GM13977 (cell line): ENCODE measurements around the gene CSNK1G1.
"Not testable (repeated sequence)": the region's sequence is repeated elsewhere in the genome, so short reads cannot be mapped to it uniquely, and the experiment has no call there.

ENCODE experiments used
- DNase-seq: peaks from one replicate; pipeline ENCODE4 v3.0.0; 2012; ENCODE audit warnings: low spot score
- CTCF ChIP-seq: IDR thresholded peaks from 2 replicates; pipeline ENCODE4 v1.5.1; 2012; ENCODE audit warnings: mild to moderate bottlenecking, control low read depth; ENCODE audit not compliant: insufficient read depth; ENCODE audit errors: extremely low read depth, missing control alignments
- in situ Hi-C: fragments of 300-500 bp; cut with MboI; formaldehyde crosslinking; loops from one replicate; pipeline ENCODE4 v1.12.0; 2022; ENCODE audit warnings: low sequenced_read_pairs, low pct_unique_long_range_greater_than_20kb, mixed read lengths, inconsistent platforms; ENCODE audit not compliant: unreplicated experiment

Gene CSNK1G1

GRCh38 chr15:64127521-64128270 lies 228.3 kb downstream of the CSNK1G1 start:
- in situ Hi-C loops, result no loop called here
- TF ChIP-seq CTCF, result no peak
- DNase-seq, result no peak

DNA sequence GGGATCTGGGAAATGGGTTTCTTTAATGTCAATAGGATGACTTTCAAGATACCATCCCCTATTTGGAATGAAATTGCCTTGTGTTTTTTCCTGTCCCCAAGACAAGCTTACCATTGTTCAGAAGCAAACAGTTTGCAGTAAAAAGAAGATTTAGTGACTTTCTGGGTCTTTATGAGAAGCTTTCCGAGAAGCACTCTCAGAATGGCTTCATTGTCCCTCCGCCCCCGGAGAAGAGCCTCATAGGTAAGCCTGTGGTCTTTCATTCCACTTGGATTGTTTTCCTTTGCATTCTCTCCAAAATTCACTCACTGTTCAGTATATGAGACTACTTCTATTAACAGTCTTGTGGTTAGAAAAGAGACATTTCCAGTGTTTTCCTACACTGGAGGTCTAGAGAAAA lies 230.0 kb downstream of the CSNK1G1 start:
- no peak for TF ChIP-seq CTCF
- DNase-seq, result no peak
- in situ Hi-C loops, result no loop called here

DNA sequence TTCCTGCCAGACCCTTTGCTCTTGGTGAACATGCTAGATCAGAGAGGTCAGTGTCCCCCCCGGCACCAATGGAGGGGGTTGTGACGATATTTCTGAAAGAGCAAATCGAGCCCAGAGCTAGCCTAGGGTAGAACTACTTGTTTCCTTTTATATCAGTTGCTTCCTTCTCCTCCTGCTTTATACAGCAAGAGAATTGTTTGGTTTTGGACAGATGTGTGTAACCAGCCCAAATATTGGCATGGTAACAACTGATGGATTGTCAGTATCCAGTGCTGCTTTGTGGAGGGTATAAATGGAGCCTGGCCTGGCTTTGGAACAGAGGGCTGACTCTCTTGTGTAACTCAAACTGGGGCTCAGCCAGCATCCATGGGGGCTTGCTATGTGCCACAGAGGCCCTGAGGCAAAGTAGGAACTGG lies 233.0 kb downstream of the CSNK1G1 start:
- in situ Hi-C loops, result no loop called here
- no peak for TF ChIP-seq CTCF
- DNase-seq, result no peak

GRCh38 chr15:64122444-64122843 lies 233.5 kb downstream of the CSNK1G1 start:
- TF ChIP-seq CTCF, result no peak
- in situ Hi-C loops, result no loop called here
- DNase-seq, result no peak

DNA sequence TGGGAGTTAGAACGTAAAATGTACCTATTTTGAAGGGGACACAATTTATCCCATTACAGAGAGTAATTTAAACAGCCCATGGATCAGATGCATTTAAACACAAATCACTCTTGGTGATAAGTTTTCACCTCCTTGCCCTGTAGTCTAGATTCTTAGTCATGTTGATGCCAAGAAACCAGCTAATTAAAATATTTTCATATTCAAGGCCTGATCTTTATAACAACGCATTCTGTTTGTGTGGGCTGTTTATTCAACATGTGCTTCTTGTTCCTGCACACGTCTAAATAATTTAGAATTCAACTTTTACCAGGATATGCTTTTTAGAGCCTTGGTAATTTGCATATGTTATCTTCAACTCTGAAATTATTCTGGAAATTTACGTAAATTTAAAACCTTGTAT lies 234.4 kb downstream of the CSNK1G1 start:
- TF ChIP-seq CTCF, result no peak
- no peak for DNase-seq
- in situ Hi-C loops, result no loop called here

DNA sequence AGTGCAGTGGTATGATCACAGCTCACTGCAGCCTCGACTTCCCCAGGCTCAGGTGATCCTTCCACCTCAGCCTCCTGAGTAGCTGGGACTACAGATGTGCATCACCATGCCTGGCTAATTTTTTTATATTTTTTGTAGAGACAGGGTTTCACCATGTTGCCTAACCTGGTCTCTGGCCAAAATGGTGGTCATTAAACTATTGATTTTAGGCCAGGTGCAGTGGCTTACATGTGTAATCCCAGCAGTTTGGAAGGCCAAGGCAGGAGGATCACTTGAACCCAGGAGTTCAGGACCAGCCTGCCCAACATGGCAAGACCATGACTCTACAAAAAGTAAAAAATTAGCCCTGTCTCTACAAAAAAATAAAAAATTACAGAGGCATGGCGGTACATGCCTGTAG lies 235.7 kb downstream of the CSNK1G1 start:
- in situ Hi-C loops, DNase-seq: not testable (repeated sequence)

DNA sequence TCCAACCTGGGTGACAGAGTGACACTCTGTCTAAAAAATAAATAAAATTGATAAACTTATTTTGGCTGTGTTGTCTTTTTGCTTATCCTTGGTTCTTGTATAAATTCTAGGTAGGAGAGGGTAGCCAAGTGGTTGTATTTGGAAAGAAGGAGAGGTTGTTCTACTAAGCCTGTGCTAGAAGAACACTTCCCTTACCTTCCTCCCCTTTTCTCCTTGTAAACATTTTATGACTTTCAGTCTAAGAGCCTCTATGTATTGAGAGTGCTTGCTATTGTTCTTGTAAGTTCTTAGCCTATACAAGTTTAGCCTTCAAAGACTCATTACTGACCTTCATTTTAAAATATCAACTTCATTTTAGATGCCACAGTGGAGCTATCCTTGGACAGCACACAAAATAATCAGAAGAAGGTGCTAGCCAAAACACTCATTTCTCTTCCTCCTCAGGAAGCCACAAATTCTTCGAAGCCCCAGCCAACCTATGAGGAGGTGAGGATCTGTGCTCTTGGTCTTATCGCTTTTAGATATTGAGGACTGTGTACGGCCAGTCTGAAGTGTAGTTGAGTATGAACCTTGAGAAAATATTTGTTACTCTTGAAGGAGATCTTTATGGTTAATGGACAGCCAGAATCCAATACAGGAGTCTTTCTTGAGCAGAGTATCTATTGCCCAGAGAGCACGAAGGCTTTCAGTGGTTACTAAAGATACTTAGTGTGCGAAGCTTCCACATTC lies 238.1 kb downstream of the CSNK1G1 start:
- in situ Hi-C loops, result no loop called here
- no peak for TF ChIP-seq CTCF
- no peak for DNase-seq
